ENCODE data around the gene CASKIN2.

Gene CASKIN2

GRCh38 chr17:75500419-75501216 is 14.7 kb downstream of the CASKIN2 start:
- TF ChIP-seq ZC3H10 (CRISPR knock-in tag; IDR thresholded peaks at IDR 0.05) (no peak), ZFP3 (CRISPR knock-in tag; IDR thresholded peaks at IDR 0.05) (no peak), GLIS3 (CRISPR knock-in tag; IDR thresholded peaks at IDR 0.05) (no peak), OSR1 (CRISPR knock-in tag; IDR thresholded peaks at IDR 0.05) (no peak), PATZ1 (CRISPR knock-in tag; IDR thresholded peaks at IDR 0.05; ENCODE audit: borderline replicate concordance) (no peak), TCF4 (CRISPR knock-in tag; IDR thresholded peaks at IDR 0.05; ENCODE audit: borderline replicate concordance) (no peak), CREB5 (CRISPR knock-in tag; IDR thresholded peaks at IDR 0.05; ENCODE audit: low read depth) (no peak), RARB (CRISPR knock-in tag; IDR thresholded peaks at IDR 0.05) (no peak), PPARA (CRISPR knock-in tag; IDR thresholded peaks at IDR 0.05; ENCODE audit: borderline replicate concordance) (no peak)
- ATAC-seq = no peak

- 0 out of 3 replicates have a peak, but pooled peaks have one; percentile 1 for ATAC-seq
- TF ChIP-seq PPARA (CRISPR knock-in tag; IDR thresholded peaks at IDR 0.05; ENCODE audit: borderline replicate concordance) = no peak
- TF ChIP-seq ZNF8 (CRISPR knock-in tag; IDR thresholded peaks at IDR 0.05) = no peak
- no peak for TF ChIP-seq ZNF565 (CRISPR knock-in tag; conservative IDR thresholded peaks at IDR 0.05; ENCODE audit: low read depth)
- TF ChIP-seq ZC3H10 (CRISPR knock-in tag; IDR thresholded peaks at IDR 0.05) = no peak
- TF ChIP-seq ZNF70 (CRISPR knock-in tag; IDR thresholded peaks at IDR 0.05) = no peak
- TF ChIP-seq ESRRG (CRISPR knock-in tag; IDR thresholded peaks at IDR 0.05) = no peak
- no peak for TF ChIP-seq ZFP3 (CRISPR knock-in tag; IDR thresholded peaks at IDR 0.05)
- no peak for TF ChIP-seq CREB5 (CRISPR knock-in tag; IDR thresholded peaks at IDR 0.05; ENCODE audit: low read depth)
- TF ChIP-seq ZFP30 (CRISPR knock-in tag; IDR thresholded peaks at IDR 0.05) = no peak
- no peak for TF ChIP-seq TOX (CRISPR knock-in tag; IDR thresholded peaks at IDR 0.05; ENCODE audit: borderline replicate concordance)
- no peak for TF ChIP-seq POU6F1 (CRISPR knock-in tag; IDR thresholded peaks at IDR 0.05; ENCODE audit: borderline replicate concordance, low read depth)
- no peak for TF ChIP-seq BACH2 (CRISPR knock-in tag; IDR thresholded peaks at IDR 0.05; ENCODE audit: borderline replicate concordance)
- TF ChIP-seq CSDC2 (CRISPR knock-in tag; IDR thresholded peaks at IDR 0.05) = no peak
- TF ChIP-seq GLIS3 (CRISPR knock-in tag; IDR thresholded peaks at IDR 0.05) = no peak
- no peak for TF ChIP-seq OSR1 (CRISPR knock-in tag; IDR thresholded peaks at IDR 0.05)
- no peak for TF ChIP-seq CSRNP3 (CRISPR knock-in tag; IDR thresholded peaks at IDR 0.05)
These were observed 15.9 kb downstream of the CASKIN2 start for GRCh38 chr17:75499313-75500022.

GRCh38 chr17:75498726-75499213 is 16.6 kb downstream of the CASKIN2 start:
- TF ChIP-seq SNAI2 (CRISPR knock-in tag; IDR thresholded peaks at IDR 0.05) (no peak), GLIS3 (CRISPR knock-in tag; IDR thresholded peaks at IDR 0.05) (no peak), OSR1 (CRISPR knock-in tag; IDR thresholded peaks at IDR 0.05) (no peak), TCF4 (CRISPR knock-in tag; IDR thresholded peaks at IDR 0.05; ENCODE audit: borderline replicate concordance) (no peak)
- ATAC-seq = peak; percentile 5

Data from SK-N-SH treated with all-trans-retinoic acid at 6 μM for 48 hours (cell line).